K562 (cell line): ENCODE results near the gene PPIP5K2. TPM values are rescaled to one million over a fixed set of nuclear protein-coding genes. Genes with fewer than 3 reads are reported as not detected.
A peak's percentile ranks its signal among the peaks of the same experiment; 100 is the strongest.

Experiments
- ATAC-seq: fragments of 200-7000 bp; cut with Tn5 transposase; 3 replicates; pipeline ENCODE4 v1.9.1; 2020; ENCODE audit warnings: moderate library complexity
- BruUV-seq: library from RNA; stranded (reverse); fragments of 400-500 nt; replicated peaks from 2 replicates; lab custom pipeline; 2021; lab: Mats Ljungman, UMichigan
- CTCF ChIA-PET: fragments of 300-600 bp; formaldehyde crosslinking; extraction: SDS; loops from one replicate; lab custom pipeline; 2021; ENCODE audit warnings: low intra/inter-chr PET ratio; lab: Yijun Ruan, JAX
- POLR2A ChIA-PET: fragments of 300-600, 350-650 bp; sonication (Branson Sonifier 250); formaldehyde crosslinking; extraction: SDS; loops from one replicate; lab custom pipeline; 2021; ENCODE audit warnings: antibody characterized with exemption, inconsistent platforms; lab: Yijun Ruan, JAX
- DNase-seq, 4 experiments: peaks; one replicate each; pipeline versions ENCODE4 v3.0.0 to v3.0.0-alpha.2; 2011 to 2018; ENCODE audit warnings: low spot score in 3 of 4, mixed read lengths in 3 of 4; ENCODE audit errors: extremely low read depth in 1 of 4
- FAIRE-seq: peaks from 2 replicates; lab custom pipeline; 2011; peaks lifted over from hg19 to GRCh38; lab: Jason Lieb, UNC
- H2AFZ ChIP-seq: 2 replicates; pipeline ENCODE4 v1.6.0; 2011; ENCODE audit warnings: low read depth, low read length, control low read depth, inconsistent platforms
- H3K27ac ChIP-seq: fragments of 200-600 bp; 3 replicates; pipeline ENCODE4 v1.8.0; 2011; ENCODE audit warnings: low read depth, mild to moderate bottlenecking, control low read depth, inconsistent platforms, low read length, moderate library complexity, mixed read lengths; ENCODE audit errors: extremely low read depth
- H3K27me3 ChIP-seq, 2 experiments: fragments of 300-600 bp in 1 of 2; 2 replicates in 1 of 2; 3 replicates in 1 of 2; pipeline versions ENCODE4 v1.6.0 to v1.8.0; 2011; ENCODE audit warnings: inconsistent platforms in 2 of 2, low read length in 2 of 2, mild to moderate bottlenecking in 1 of 2, mixed read lengths in 1 of 2, moderate library complexity in 1 of 2; ENCODE audit not compliant: control insufficient read depth in 2 of 2, insufficient read depth in 2 of 2
- H3K36me3 ChIP-seq: fragments of 300-600 bp; 3 replicates; pipeline ENCODE4 v1.8.0; 2011; ENCODE audit warnings: mild to moderate bottlenecking, low read length, inconsistent platforms; ENCODE audit not compliant: control insufficient read depth, insufficient read depth
- H3K4me1 ChIP-seq, 2 experiments: fragments of 200-600 bp in 1 of 2; replicated peaks in 1 of 2; 2 replicates in 1 of 2; 3 replicates in 1 of 2; pipeline versions ENCODE4 v1.5.1 to v1.8.0; 2011; ENCODE audit warnings: inconsistent platforms in 2 of 2, low read length in 2 of 2, mild to moderate bottlenecking in 1 of 2, mixed read lengths in 1 of 2, moderate library complexity in 1 of 2; ENCODE audit not compliant: control insufficient read depth in 2 of 2, insufficient read depth in 2 of 2
- H3K4me2 ChIP-seq: 2 replicates; pipeline ENCODE4 v1.6.1; 2011; ENCODE audit warnings: low read length, control low read depth, inconsistent platforms, mixed read lengths; ENCODE audit not compliant: insufficient read depth
- H3K4me3 ChIP-seq: fragments of 200-600 bp; sonication (generic), shearing (Covaris generic); 2 replicates; pipeline ENCODE4 v1.5.1; 2016; ENCODE audit warnings: control low read depth, inconsistent platforms
- H3K79me2 ChIP-seq: fragments of 200-600 bp; 3 replicates; pipeline ENCODE4 v1.8.0; 2011; ENCODE audit warnings: low read length, inconsistent platforms; ENCODE audit not compliant: control insufficient read depth, insufficient read depth
- H3K9ac ChIP-seq, 2 experiments: 2 replicates each; pipeline versions ENCODE4 v1.6.0 to v1.6.1; 2011; ENCODE audit warnings: low read depth in 2 of 2, low read length in 2 of 2, control low read depth in 1 of 2, inconsistent platforms in 1 of 2, mild to moderate bottlenecking in 1 of 2, mixed read lengths in 1 of 2; ENCODE audit not compliant: insufficient read depth in 1 of 2
- H3K9me1 ChIP-seq: one replicate; pipeline ENCODE4 v1.6.0; 2011; ENCODE audit warnings: inconsistent platforms, mild to moderate bottlenecking, low read length, moderate library complexity; ENCODE audit not compliant: control insufficient read depth, insufficient read depth
- H3K9me3 ChIP-seq: replicated peaks from 2 replicates; pipeline ENCODE4 v1.5.1; 2011; ENCODE audit warnings: low read depth, low read length, inconsistent platforms; ENCODE audit not compliant: control insufficient read depth, insufficient read depth
- H4K20me1 ChIP-seq: replicated peaks from 2 replicates; pipeline ENCODE4 v1.6.1; 2011; ENCODE audit warnings: low read length, inconsistent platforms, mixed read lengths; ENCODE audit not compliant: control insufficient read depth, insufficient read depth
- EZH2 ChIP-seq: IDR thresholded peaks from 2 replicates; pipeline ENCODE4 v1.6.1; 2012; ENCODE audit warnings: low read depth, mild to moderate bottlenecking, inconsistent platforms, low read length, borderline replicate concordance
- MAFF ChIP-seq: IDR thresholded peaks from 2 replicates; pipeline ENCODE4 v1.6.1; 2012; ENCODE audit warnings: low read length, improper control_type of control experiment
- ZNF41 ChIP-seq: fragments of 250-450 bp; sonication (Bioruptor Pico); conservative IDR thresholded peaks from 2 replicates; pipeline ENCODE4 v1.4.0; 2020; ENCODE audit warnings: mild to moderate bottlenecking
- WGBS: fragments of 100-300 bp; shearing (Covaris generic); methylation state at CpG from one replicate; pipeline ENCODE4 v1.1.6; 2016; ENCODE audit warnings: low coverage, mixed read lengths; ENCODE audit not compliant: insufficient coverage; ENCODE audit errors: missing lambda C conversion rate; 5-methylcytosine and 5-hydroxymethylcytosine counted together
- in situ Hi-C: fragments of 300-500 bp; cut with MboI; formaldehyde crosslinking; loops from 4 replicates; pipeline ENCODE4 v1.15.0; 2018; ENCODE audit warnings: inconsistent platforms, mixed read lengths
- intact Hi-C: fragments of 100-400 bp; cut with micrococcal nuclease; formaldehyde crosslinking; loops from 2 replicates; pipeline ENCODE4 v1.14.2; 2022
- polyA plus RNA-seq, 8 experiments: library from polyadenylated mRNA; depleted of rRNA in 4 of 8; stranded (reverse) in 5 of 8; unstranded in 3 of 8; fragments of >200 nt; fragmentation: Nextera tagmentation in 2 of 8; fragmentation: Illumina TruSeq in 1 of 8; extraction: Ambion mirVana in 2 of 8; extraction: Trizol in 1 of 8; gene quantifications; 2 replicates each; pipeline versions ENCODE4 v1.2.1 to v1.2.3, GENCODE V29; 2011 to 2014; ENCODE audit warnings: inconsistent platforms in 1 of 8, missing spikeins in 1 of 8
- total RNA-seq, 7 experiments: library from RNA; depleted of rRNA in 6 of 7; stranded (reverse); fragments of >200 nt in 6 of 7; fragmentation: Illumina TruSeq in 2 of 7; extraction: Trizol in 2 of 7; gene quantifications; 2 replicates each; pipeline versions ENCODE4 v1.2.1 to v1.2.3, GENCODE V29; 2011 to 2021; ENCODE audit warnings: low replicate concordance in 1 of 7
- TF ChIP-seq, protein P1 (sequence below): sonication (generic); formaldehyde crosslinking; IDR thresholded peaks from 2 replicates; pipeline ENCODE4 v1.8.1; 2022; ENCODE audit warnings: missing genetic modification reagents
- TF ChIP-seq, protein P2 (sequence below): fragments of 250-450 bp; sonication (Bioruptor Pico); IDR thresholded peaks from 2 replicates; pipeline ENCODE4 v1.8.0; 2021; ENCODE audit warnings: mild to moderate bottlenecking, moderate library complexity
- TF ChIP-seq, protein P3 (sequence below): fragments of 250-450 bp; sonication (Bioruptor Pico); IDR thresholded peaks from 2 replicates; pipeline ENCODE4 v1.8.0; 2021; ENCODE audit warnings: borderline replicate concordance, mild to moderate bottlenecking, moderate library complexity; ENCODE audit not compliant: poor library complexity, severe bottlenecking
- TF ChIP-seq, protein P4 (sequence below): fragments of 200-600 bp; sonication (generic); IDR thresholded peaks from one replicate; pipeline ENCODE4 v1.6.1; 2012; ENCODE audit warnings: mild to moderate bottlenecking, low read depth, low read length, inconsistent platforms

The PPIP5K2 gene
- total and polyA plus RNA-seq, 9 of the 15 experiments (the other 6 are each of a cell fraction or from before 2014, with no cell fraction given): 39.4 to 150 (median 99.1) TPM

DNA sequence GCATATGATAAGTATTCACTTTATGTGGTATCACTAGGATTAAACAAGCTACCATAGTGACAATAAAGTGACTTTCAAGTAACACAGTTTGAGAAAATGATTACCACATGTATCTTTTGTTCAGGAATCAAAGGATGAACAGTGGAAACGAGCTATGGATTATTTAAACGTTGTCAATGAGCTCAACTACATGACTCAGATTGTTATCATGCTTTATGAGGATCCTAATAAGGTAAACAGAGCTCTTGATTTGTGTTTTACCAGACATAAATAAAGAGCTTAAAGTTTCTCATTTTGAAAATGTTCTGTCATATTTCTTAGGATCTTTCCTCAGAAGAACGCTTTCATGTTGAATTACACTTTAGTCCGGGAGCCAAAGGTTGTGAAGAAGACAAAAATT, 57.4 kb downstream of the PPIP5K2 start:
- Histone ChIP-seq H3K27ac (no peak overlapping the region), H3K27me3 (no peaks in the 10 kb centered on the region), H3K9me3 (no peaks in the 10 kb centered on the region), H4K20me1 (no peaks in the 10 kb centered on the region), H3K4me2 (no peak overlapping the region), H3K4me3 (no peak overlapping the region), H2AFZ (no peak overlapping the region), H3K4me1 (no peaks in the 10 kb centered on the region), H3K9me1 (no peaks in the 10 kb centered on the region), H3K79me2 (no peaks in the 10 kb centered on the region), H3K9ac (no peak overlapping the region), H3K36me3 (peaks cover 64% of the 10 kb centered on the region)
- no TSS peak for BruUV-seq
- intact Hi-C loops (no loop called here), in situ Hi-C loops (no loop called here)
- no peak for DNase-seq
- POLR2A ChIA-PET: interaction anchor here (0.8 kb wide), 1 partner anchor 10 kb away, joined by 3 read pairs; no protein-coding TSS in a partner anchor
- FAIRE-seq: peak; percentile 32
- CTCF ChIA-PET: no interaction called here
- 80% methylated on average over 4 of the region's 4 CpGs for WGBS
- ATAC-seq: no peak
- TF ChIP-seq, protein P1, sequence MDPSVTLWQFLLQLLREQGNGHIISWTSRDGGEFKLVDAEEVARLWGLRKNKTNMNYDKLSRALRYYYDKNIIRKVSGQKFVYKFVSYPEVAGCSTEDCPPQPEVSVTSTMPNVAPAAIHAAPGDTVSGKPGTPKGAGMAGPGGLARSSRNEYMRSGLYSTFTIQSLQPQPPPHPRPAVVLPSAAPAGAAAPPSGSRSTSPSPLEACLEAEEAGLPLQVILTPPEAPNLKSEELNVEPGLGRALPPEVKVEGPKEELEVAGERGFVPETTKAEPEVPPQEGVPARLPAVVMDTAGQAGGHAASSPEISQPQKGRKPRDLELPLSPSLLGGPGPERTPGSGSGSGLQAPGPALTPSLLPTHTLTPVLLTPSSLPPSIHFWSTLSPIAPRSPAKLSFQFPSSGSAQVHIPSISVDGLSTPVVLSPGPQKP (CRISPR knock-in tag): no peak
- TF ChIP-seq, protein P2, sequence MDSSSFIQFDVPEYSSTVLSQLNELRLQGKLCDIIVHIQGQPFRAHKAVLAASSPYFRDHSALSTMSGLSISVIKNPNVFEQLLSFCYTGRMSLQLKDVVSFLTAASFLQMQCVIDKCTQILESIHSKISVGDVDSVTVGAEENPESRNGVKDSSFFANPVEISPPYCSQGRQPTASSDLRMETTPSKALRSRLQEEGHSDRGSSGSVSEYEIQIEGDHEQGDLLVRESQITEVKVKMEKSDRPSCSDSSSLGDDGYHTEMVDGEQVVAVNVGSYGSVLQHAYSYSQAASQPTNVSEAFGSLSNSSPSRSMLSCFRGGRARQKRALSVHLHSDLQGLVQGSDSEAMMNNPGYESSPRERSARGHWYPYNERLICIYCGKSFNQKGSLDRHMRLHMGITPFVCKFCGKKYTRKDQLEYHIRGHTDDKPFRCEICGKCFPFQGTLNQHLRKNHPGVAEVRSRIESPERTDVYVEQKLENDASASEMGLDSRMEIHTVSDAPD (CRISPR knock-in tag): no peak
- TF ChIP-seq ZNF41 (CRISPR knock-in tag): no peak
- no peak for TF ChIP-seq MAFF
- TF ChIP-seq, protein P3, sequence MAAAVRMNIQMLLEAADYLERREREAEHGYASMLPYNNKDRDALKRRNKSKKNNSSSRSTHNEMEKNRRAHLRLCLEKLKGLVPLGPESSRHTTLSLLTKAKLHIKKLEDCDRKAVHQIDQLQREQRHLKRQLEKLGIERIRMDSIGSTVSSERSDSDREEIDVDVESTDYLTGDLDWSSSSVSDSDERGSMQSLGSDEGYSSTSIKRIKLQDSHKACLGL (CRISPR knock-in tag): no peak
- TF ChIP-seq, protein P4, sequence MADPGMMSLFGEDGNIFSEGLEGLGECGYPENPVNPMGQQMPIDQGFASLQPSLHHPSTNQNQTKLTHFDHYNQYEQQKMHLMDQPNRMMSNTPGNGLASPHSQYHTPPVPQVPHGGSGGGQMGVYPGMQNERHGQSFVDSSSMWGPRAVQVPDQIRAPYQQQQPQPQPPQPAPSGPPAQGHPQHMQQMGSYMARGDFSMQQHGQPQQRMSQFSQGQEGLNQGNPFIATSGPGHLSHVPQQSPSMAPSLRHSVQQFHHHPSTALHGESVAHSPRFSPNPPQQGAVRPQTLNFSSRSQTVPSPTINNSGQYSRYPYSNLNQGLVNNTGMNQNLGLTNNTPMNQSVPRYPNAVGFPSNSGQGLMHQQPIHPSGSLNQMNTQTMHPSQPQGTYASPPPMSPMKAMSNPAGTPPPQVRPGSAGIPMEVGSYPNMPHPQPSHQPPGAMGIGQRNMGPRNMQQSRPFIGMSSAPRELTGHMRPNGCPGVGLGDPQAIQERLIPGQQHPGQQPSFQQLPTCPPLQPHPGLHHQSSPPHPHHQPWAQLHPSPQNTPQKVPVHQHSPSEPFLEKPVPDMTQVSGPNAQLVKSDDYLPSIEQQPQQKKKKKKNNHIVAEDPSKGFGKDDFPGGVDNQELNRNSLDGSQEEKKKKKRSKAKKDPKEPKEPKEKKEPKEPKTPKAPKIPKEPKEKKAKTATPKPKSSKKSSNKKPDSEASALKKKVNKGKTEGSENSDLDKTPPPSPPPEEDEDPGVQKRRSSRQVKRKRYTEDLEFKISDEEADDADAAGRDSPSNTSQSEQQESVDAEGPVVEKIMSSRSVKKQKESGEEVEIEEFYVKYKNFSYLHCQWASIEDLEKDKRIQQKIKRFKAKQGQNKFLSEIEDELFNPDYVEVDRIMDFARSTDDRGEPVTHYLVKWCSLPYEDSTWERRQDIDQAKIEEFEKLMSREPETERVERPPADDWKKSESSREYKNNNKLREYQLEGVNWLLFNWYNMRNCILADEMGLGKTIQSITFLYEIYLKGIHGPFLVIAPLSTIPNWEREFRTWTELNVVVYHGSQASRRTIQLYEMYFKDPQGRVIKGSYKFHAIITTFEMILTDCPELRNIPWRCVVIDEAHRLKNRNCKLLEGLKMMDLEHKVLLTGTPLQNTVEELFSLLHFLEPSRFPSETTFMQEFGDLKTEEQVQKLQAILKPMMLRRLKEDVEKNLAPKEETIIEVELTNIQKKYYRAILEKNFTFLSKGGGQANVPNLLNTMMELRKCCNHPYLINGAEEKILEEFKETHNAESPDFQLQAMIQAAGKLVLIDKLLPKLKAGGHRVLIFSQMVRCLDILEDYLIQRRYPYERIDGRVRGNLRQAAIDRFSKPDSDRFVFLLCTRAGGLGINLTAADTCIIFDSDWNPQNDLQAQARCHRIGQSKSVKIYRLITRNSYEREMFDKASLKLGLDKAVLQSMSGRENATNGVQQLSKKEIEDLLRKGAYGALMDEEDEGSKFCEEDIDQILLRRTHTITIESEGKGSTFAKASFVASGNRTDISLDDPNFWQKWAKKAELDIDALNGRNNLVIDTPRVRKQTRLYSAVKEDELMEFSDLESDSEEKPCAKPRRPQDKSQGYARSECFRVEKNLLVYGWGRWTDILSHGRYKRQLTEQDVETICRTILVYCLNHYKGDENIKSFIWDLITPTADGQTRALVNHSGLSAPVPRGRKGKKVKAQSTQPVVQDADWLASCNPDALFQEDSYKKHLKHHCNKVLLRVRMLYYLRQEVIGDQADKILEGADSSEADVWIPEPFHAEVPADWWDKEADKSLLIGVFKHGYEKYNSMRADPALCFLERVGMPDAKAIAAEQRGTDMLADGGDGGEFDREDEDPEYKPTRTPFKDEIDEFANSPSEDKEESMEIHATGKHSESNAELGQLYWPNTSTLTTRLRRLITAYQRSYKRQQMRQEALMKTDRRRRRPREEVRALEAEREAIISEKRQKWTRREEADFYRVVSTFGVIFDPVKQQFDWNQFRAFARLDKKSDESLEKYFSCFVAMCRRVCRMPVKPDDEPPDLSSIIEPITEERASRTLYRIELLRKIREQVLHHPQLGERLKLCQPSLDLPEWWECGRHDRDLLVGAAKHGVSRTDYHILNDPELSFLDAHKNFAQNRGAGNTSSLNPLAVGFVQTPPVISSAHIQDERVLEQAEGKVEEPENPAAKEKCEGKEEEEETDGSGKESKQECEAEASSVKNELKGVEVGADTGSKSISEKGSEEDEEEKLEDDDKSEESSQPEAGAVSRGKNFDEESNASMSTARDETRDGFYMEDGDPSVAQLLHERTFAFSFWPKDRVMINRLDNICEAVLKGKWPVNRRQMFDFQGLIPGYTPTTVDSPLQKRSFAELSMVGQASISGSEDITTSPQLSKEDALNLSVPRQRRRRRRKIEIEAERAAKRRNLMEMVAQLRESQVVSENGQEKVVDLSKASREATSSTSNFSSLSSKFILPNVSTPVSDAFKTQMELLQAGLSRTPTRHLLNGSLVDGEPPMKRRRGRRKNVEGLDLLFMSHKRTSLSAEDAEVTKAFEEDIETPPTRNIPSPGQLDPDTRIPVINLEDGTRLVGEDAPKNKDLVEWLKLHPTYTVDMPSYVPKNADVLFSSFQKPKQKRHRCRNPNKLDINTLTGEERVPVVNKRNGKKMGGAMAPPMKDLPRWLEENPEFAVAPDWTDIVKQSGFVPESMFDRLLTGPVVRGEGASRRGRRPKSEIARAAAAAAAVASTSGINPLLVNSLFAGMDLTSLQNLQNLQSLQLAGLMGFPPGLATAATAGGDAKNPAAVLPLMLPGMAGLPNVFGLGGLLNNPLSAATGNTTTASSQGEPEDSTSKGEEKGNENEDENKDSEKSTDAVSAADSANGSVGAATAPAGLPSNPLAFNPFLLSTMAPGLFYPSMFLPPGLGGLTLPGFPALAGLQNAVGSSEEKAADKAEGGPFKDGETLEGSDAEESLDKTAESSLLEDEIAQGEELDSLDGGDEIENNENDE: no peak
- TF ChIP-seq EZH2: no peak
